HG03457 (cell line): ENCODE measurements around the gene SLC3A2.

Experiments used
- ATAC-seq: cut with Tn5 transposase; IDR thresholded peaks from one replicate; pipeline ENCODE4 v1.9.1; 2021; ENCODE audit warnings: moderate number of reproducible peaks; ENCODE audit not compliant: unreplicated experiment

Gene SLC3A2

GRCh38 chr11:62880231-62880802, 379 bp upstream of the SLC3A2 start:
- peak; percentile 13 for ATAC-seq

GRCh38 chr11:62881579-62882430, 1.1 kb downstream of the SLC3A2 start:
- peak; percentile 23 for ATAC-seq

GRCh38 chr11:62882431-62882749, 1.7 kb downstream of the SLC3A2 start:
- ATAC-seq: no peak

GRCh38 chr11:62882788-62883501, 2.2 kb downstream of the SLC3A2 start:
- ATAC-seq: no peak

GRCh38 chr11:62883673-62884072, 3.0 kb downstream of the SLC3A2 start:
- ATAC-seq: no peak

- ATAC-seq: no peak
These were observed 4.5 kb downstream of the SLC3A2 start for GRCh38 chr11:62885137-62885750.

- no peak for ATAC-seq
These were observed 7.7 kb downstream of the SLC3A2 start for GRCh38 chr11:62888406-62888805.

- no peak for ATAC-seq
These were observed 8.4 kb downstream of the SLC3A2 start for GRCh38 chr11:62889126-62889483.

GRCh38 chr11:62889484-62890437, 9.1 kb downstream of the SLC3A2 start:
- ATAC-seq: no peak

GRCh38 chr11:62892077-62892922, 11.6 kb downstream of the SLC3A2 start:
- ATAC-seq: no peak

- no peak for ATAC-seq
These were observed 14.8 kb downstream of the SLC3A2 start for GRCh38 chr11:62895501-62895900.

GRCh38 chr11:62896049-62896448, 15.4 kb downstream of the SLC3A2 start:
- ATAC-seq: no peak

- ATAC-seq: no peak
These were observed 16.6 kb downstream of the SLC3A2 start for GRCh38 chr11:62897311-62897710.

GRCh38 chr11:62898027-62898426, 17.3 kb downstream of the SLC3A2 start:
- no peak for ATAC-seq

GRCh38 chr11:62902932-62903331, 22.2 kb downstream of the SLC3A2 start:
- ATAC-seq: no peak

GRCh38 chr11:62905296-62905695, 24.6 kb downstream of the SLC3A2 start:
- no peak for ATAC-seq

- ATAC-seq: no peak
These were observed 25.3 kb downstream of the SLC3A2 start for GRCh38 chr11:62905927-62906531.

- ATAC-seq: no peak
These were observed 27.9 kb downstream of the SLC3A2 start for GRCh38 chr11:62908468-62909072.
